Ovary (tissue), 9 donors: ENCODE measurements around the gene PDIA2. TPM values are rescaled to one million over a fixed set of nuclear protein-coding genes. Genes with fewer than 3 reads are reported as not detected.

ENCODE experiments used
- DNase-seq, 5 donors: peaks; one replicate each; pipeline ENCODE4 v3.0.0-alpha.2; 2019 to 2020
- H3K27ac ChIP-seq, 2 donors: fragments of 200-600 bp; one replicate each; pipeline versions ENCODE4 v1.5.1 to v1.8.0; 2019 to 2022
- H3K27me3 ChIP-seq: fragments of 200-600 bp; one replicate; pipeline ENCODE4 v1.8.0; 2022
- H3K36me3 ChIP-seq: fragments of 200-600 bp; sonication (generic); one replicate; pipeline ENCODE4 v1.5.1; 2019
- H3K4me1 ChIP-seq: one replicate; pipeline ENCODE4 v1.8.1; 2013; ENCODE audit warnings: mild to moderate bottlenecking, moderate library complexity; ENCODE audit not compliant: insufficient read depth
- H3K4me3 ChIP-seq: fragments of 200-600 bp; sonication (generic); one replicate; pipeline ENCODE4 v1.5.1; 2017
- H3K9me3 ChIP-seq, 2 donors: fragments of 200-600 bp in 1 of 2; sonication (generic) in 1 of 2; one replicate each; pipeline versions ENCODE4 v1.5.1 to v1.8.1; 2013 to 2019; ENCODE audit warnings: mild to moderate bottlenecking in 1 of 2, moderate library complexity in 1 of 2
- EP300 ChIP-seq: sonication (generic); formaldehyde crosslinking; IDR thresholded peaks from one replicate; pipeline ENCODE4 v1.6.1; 2017; ENCODE audit warnings: antibody characterized with exemption
- POLR2A ChIP-seq: fragments of 450-650 bp; IDR thresholded peaks from one replicate; pipeline ENCODE4 v1.6.1; 2017; ENCODE audit warnings: antibody characterized with exemption, mild to moderate bottlenecking, moderate library complexity
- WGBS, 3 donors: extraction: QIAGEN DNeasy Blood & Tissue Kit in 1 of 3; methylation state at CpG; one replicate each; pipeline versions ENCODE4 v1.1.5 to v1.1.7; 2013 to 2017; 5-methylcytosine and 5-hydroxymethylcytosine counted together
- intact Hi-C, 4 donors: fragments of 100-400 bp; cut with DNase I; formaldehyde crosslinking; loops; one replicate each; pipeline versions ENCODE4 v1.11.0 to v1.15.1; 2022 to 2023
- polyA plus RNA-seq, 2 donors: library from polyadenylated mRNA; stranded (reverse); fragments of 200-250 nt in 1 of 2; fragments of 350-450 nt in 1 of 2; fragmentation: Illumina TruSeq in 1 of 2; extraction: RNeasy Lipid Tissue Mini Kit (QIAGEN cat#74804) in 1 of 2; gene quantifications; one replicate each; pipeline ENCODE4 v1.2.3, GENCODE V29; 2013 to 2014
- total RNA-seq, 7 donors: library from RNA; depleted of rRNA in 2 of 7; stranded (reverse); fragments of >200 nt in 2 of 7; fragmentation: NEBNext Ultra II Directional in 3 of 7; extraction: Animal tissue kit (Norgen Biotek cat#: 25700) in 3 of 7; gene quantifications; one replicate each; pipeline versions ENCODE4 v1.1.0 to v1.2.4, GENCODE V29; 2016 to 2023
- TF ChIP-seq, protein P1 (sequence below), 3 donors: fragments of 450-650 bp in 2 of 3; fragments of 200-600 bp in 1 of 3; IDR thresholded peaks; one replicate each; pipeline versions ENCODE4 v1.5.1 to v1.8.0; 2016 to 2022; ENCODE audit warnings: antibody characterized with exemption in 3 of 3, mild to moderate bottlenecking in 1 of 3
- donor health status: DM: no; HTN: no; CAD: no; lungs with moderate emphysema.
- donor health status: DM: no; HTN: no; CAD: no.
- donor health status: Bipolar disorder and iron deficiency.
- donor health status: DM: yes; HTN: yes; CAD: no.
- donor health status: DM: no; HTN: no; CAD: no.
- donor health status: DM: yes; HTN: yes; CAD: no.

PDIA2 gene
- total and polyA plus RNA-seq, 9 donors: 0.04 to 0.92 (median 0.32) TPM; not detected in 5

DNA sequence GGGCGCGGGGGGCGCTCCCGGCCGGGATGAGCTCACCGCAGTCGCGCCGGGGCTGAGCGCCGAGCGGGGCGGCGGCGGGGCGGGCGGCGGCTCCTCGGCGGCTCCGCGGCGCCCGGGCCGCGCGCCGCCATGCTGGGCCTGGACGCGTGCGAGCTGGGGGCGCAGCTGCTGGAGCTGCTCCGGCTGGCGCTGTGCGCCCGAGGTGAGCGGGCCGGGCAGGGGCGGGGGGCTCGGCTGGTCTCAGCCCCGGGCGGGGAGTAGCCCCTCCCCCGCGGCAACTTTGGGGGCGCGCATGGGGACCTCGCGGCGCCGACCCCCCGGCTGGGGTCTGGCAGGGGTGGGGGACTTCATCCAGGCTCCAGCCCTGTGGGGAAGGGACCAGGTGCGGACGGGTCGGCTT lies 2.4 kb upstream of the PDIA2 start, which contains the start of gene ARHGDIG:
Gene ARHGDIG, plus strand, starts transcription at position 40 of the 400 bp plus-strand sequence. Its CDS starts 90 bp downstream, at position 130.
- H3K9me3 ChIP-seq: no peaks in the 10 kb centered on the region
- no peak within 1 kb of the TSS for H3K4me3 ChIP-seq
- H3K27me3 ChIP-seq: no peaks in the 10 kb centered on the region
- 0% methylated on average over 11 to 54 of the region's 54 CpGs for WGBS, 3 donors
- TF ChIP-seq, protein P1, sequence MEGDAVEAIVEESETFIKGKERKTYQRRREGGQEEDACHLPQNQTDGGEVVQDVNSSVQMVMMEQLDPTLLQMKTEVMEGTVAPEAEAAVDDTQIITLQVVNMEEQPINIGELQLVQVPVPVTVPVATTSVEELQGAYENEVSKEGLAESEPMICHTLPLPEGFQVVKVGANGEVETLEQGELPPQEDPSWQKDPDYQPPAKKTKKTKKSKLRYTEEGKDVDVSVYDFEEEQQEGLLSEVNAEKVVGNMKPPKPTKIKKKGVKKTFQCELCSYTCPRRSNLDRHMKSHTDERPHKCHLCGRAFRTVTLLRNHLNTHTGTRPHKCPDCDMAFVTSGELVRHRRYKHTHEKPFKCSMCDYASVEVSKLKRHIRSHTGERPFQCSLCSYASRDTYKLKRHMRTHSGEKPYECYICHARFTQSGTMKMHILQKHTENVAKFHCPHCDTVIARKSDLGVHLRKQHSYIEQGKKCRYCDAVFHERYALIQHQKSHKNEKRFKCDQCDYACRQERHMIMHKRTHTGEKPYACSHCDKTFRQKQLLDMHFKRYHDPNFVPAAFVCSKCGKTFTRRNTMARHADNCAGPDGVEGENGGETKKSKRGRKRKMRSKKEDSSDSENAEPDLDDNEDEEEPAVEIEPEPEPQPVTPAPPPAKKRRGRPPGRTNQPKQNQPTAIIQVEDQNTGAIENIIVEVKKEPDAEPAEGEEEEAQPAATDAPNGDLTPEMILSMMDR (IDR thresholded peaks at IDR 0.05): no peak
- TF ChIP-seq POLR2A (no peak), EP300 (no peak)
- no peaks in the 10 kb centered on the region for H3K36me3 ChIP-seq
- no peaks in the 10 kb centered on the region for H3K4me1 ChIP-seq
- no peak within 1 kb of the TSS for H3K27ac ChIP-seq
- intact Hi-C loops: no loop called here
- no peak for DNase-seq

DNA sequence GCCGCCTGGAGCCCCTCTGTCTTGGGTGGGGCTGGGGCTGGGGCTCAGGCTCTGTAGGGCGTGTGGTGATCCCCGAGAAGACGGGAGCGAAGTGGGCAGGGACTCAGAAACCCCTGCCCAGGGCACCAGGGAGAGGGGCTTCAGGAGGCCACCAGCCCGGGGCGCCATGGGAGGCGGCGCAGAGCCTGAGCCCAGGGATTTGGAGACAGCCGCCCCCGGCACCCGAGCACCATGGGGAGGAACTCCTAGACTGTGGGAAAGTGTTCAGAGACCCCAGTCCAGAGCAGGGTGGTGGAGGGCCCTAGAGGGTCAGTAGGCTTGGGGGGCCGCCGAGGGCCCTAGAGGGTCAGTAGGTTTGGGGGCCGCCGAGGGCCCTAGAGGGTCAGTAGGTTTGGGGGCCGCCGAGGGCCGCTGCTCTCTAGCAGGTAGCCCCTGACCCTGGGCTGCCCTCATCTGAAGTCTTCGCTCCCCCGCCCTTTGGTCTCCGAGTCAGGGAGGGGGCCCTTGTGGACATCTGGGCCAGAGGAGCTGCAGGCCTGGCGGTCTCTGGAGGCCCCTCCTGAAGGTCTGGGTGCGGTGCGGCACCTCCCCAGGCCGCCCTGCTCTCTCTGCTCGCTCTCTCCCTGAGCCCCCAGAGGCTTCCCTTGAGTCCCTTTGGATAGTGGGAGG lies 1.8 kb upstream of the PDIA2 start:
- 17 to 27% (median 23%) methylated on average over 24 to 27 of the region's 27 CpGs for WGBS, 3 donors
- Histone ChIP-seq H3K27me3 (no peaks in the 10 kb centered on the region), H3K27ac (no peak overlapping the region), H3K4me1 (no peaks in the 10 kb centered on the region), H3K4me3 (no peak overlapping the region), H3K36me3 (no peaks in the 10 kb centered on the region), H3K9me3 (no peaks in the 10 kb centered on the region)
- DNase-seq: no peak
- intact Hi-C loops: no loop called here
- TF ChIP-seq, protein P1 (IDR thresholded peaks at IDR 0.05): no peak
- TF ChIP-seq POLR2A: no peak
- no peak for TF ChIP-seq EP300

DNA sequence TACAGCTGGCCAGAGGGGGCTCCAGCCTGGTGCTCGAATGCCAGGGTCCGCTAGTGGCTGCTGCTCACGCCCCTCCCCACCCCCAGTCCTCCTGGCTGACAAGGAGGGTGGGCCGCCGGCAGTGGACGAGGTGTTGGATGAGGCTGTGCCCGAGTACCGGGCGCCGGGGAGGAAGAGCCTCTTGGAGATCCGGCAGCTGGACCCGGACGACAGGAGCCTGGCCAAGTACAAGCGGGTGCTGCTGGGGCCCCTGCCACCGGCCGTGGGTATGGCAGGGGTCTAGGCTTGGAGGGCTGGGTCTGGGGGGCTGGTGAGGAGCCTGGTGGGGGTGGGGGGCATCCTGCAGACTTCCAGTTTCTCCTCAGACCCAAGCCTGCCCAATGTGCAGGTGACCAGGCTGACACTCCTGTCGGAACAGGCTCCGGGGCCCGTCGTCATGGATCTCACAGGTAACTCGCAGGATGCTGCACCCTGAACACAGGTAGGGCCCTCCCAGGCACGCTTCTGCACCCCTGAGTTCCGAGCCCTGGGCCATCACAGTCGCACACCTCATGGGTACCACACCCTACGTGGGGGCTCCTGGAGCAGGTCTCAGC lies 1.2 kb upstream of the PDIA2 start:
- no peak overlapping the region for H3K27ac ChIP-seq
- WGBS, 3 donors: 33 to 44% (median 42%) methylated on average over 23 to 25 of the region's 25 CpGs

GRCh38 chr16:282491-282890 lies 473 bp upstream of the PDIA2 start:
- DNase-seq: no peak
- intact Hi-C loops: no loop called here
- Histone ChIP-seq H3K4me1 (no peaks in the 10 kb centered on the region), H3K27me3 (no peaks in the 10 kb centered on the region), H3K9me3 (no peaks in the 10 kb centered on the region), H3K27ac (no peak overlapping the region), H3K4me3 (no peak overlapping the region), H3K36me3 (no peaks in the 10 kb centered on the region)
- 79 to 89% (median 86%) methylated on average over 18 to 22 of the region's 22 CpGs for WGBS, 3 donors
- TF ChIP-seq EP300: no peak
- TF ChIP-seq, protein P1 (IDR thresholded peaks at IDR 0.05): no peak
- no peak for TF ChIP-seq POLR2A

More for the DNA sequence above, 1.2 kb upstream of the PDIA2 start:
- H3K4me1 ChIP-seq: no peaks in the 10 kb centered on the region
- no peak for TF ChIP-seq EP300
- no peaks in the 10 kb centered on the region for H3K27me3 ChIP-seq
- H3K4me3 ChIP-seq: no peak overlapping the region
- intact Hi-C loops: no loop called here
- no peak for DNase-seq
- no peaks in the 10 kb centered on the region for H3K9me3 ChIP-seq
- H3K36me3 ChIP-seq: no peaks in the 10 kb centered on the region
